Kidney (tissue), 14 donors: ENCODE measurements around the gene SEMA3E. TPM values are rescaled to one million over a fixed set of nuclear protein-coding genes. Genes with fewer than 3 reads are reported as not detected.

Experiments used
- DNase-seq, 5 donors: peaks; one replicate each; pipeline ENCODE4 v3.0.0-alpha.2; 2013 to 2020
- FAIRE-seq: peaks from 2 replicates; lab custom pipeline; 2012; peaks lifted over from hg19 to GRCh38; lab: Jason Lieb, UNC
- H3K27ac ChIP-seq, 2 donors: one replicate each; pipeline ENCODE4 v1.7.0; 2013; ENCODE audit warnings: low read depth in 2 of 2, low read length in 2 of 2, inconsistent platforms in 1 of 2
- H3K27me3 ChIP-seq: one replicate; pipeline ENCODE4 v1.7.1; 2013; ENCODE audit warnings: low read length, inconsistent platforms; ENCODE audit not compliant: control insufficient read depth, insufficient read depth
- H3K36me3 ChIP-seq, 3 donors: one replicate each; pipeline versions ENCODE4 v1.7.0 to v1.7.1; 2013; ENCODE audit warnings: low read length in 3 of 3, control low read depth in 1 of 3, inconsistent platforms in 1 of 3; ENCODE audit not compliant: insufficient read depth in 3 of 3, control insufficient read depth in 2 of 3
- H3K4me1 ChIP-seq, 3 donors: one replicate each; pipeline versions ENCODE4 v1.7.0 to v1.7.1; 2013; ENCODE audit warnings: low read length in 3 of 3, inconsistent platforms in 1 of 3, low read depth in 1 of 3; ENCODE audit not compliant: control insufficient read depth in 2 of 3, insufficient read depth in 2 of 3
- H3K4me3 ChIP-seq, 3 donors: one replicate each; pipeline versions ENCODE4 v1.7.0 to v1.8.1; 2013; ENCODE audit warnings: low read length in 3 of 3, control low read depth in 1 of 3, inconsistent platforms in 1 of 3
- H3K9ac ChIP-seq, 3 donors: one replicate each; pipeline versions ENCODE4 v1.7.0 to v1.7.1; 2013; ENCODE audit warnings: low read length in 3 of 3, control low read depth in 1 of 3, inconsistent platforms in 1 of 3
- H3K9me3 ChIP-seq, 3 donors: one replicate each; pipeline versions ENCODE4 v1.7.0 to v1.7.1; 2013; ENCODE audit warnings: low read length in 3 of 3, control low read depth in 1 of 3, inconsistent platforms in 1 of 3; ENCODE audit not compliant: control insufficient read depth in 2 of 3, insufficient read depth in 1 of 3
- intact Hi-C: fragments of 100-400 bp; cut with DNase I; formaldehyde crosslinking; loops from one replicate; pipeline ENCODE4 v1.11.1; 2022
- polyA plus RNA-seq: library from polyadenylated mRNA; stranded (reverse); fragments of 350-450 nt; fragmentation: Illumina TruSeq; extraction: RNeasy Lipid Tissue Mini Kit (QIAGEN cat#74804); gene quantifications from one replicate; pipeline ENCODE4 v1.2.3, GENCODE V29; 2014; ENCODE audit warnings: low read depth, low replicate concordance; ENCODE audit not compliant: insufficient read depth
- total RNA-seq: library from RNA; stranded (reverse); fragmentation: NEBNext Ultra II Directional; extraction: Animal tissue kit (Norgen Biotek cat#: 25700); gene quantifications from one replicate; pipeline ENCODE4 v1.2.1, GENCODE V29; 2021
- TF ChIP-seq, protein P1 (sequence below): IDR thresholded peaks from 3 replicates; pipeline ENCODE4 v1.5.1; 2012; ENCODE audit warnings: mild to moderate bottlenecking, moderate library complexity, borderline replicate concordance; ENCODE audit not compliant: insufficient read depth; ENCODE audit errors: extremely low read depth
- donor health status: control.
- donor health status: control.
- donor health status: control.
- donor health status: control.
- donor health status: control.
- donor health status: DM: yes; HTN: yes; CAD: no.
- donor health status: Normal renal cell carcinoma (clear cell type).

The SEMA3E gene
- total and polyA plus RNA-seq, 2 donors from 2014 or later = 0.15 to 1.1 TPM

GRCh38 chr7:83478616-83479015 lies 170.3 kb downstream of the SEMA3E start:
- Histone ChIP-seq H3K27ac (no peak overlapping the region), H3K4me1 (no peaks in the 10 kb centered on the region), H3K27me3 (no peaks in the 10 kb centered on the region), H3K36me3 (no peaks in the 10 kb centered on the region), H3K4me3 (no peak overlapping the region), H3K9me3 (no peaks in the 10 kb centered on the region), H3K9ac (no peak overlapping the region)
- DNase-seq (no peak), FAIRE-seq (no peak)
- intact Hi-C loops = no loop called here
- TF ChIP-seq, protein P1, sequence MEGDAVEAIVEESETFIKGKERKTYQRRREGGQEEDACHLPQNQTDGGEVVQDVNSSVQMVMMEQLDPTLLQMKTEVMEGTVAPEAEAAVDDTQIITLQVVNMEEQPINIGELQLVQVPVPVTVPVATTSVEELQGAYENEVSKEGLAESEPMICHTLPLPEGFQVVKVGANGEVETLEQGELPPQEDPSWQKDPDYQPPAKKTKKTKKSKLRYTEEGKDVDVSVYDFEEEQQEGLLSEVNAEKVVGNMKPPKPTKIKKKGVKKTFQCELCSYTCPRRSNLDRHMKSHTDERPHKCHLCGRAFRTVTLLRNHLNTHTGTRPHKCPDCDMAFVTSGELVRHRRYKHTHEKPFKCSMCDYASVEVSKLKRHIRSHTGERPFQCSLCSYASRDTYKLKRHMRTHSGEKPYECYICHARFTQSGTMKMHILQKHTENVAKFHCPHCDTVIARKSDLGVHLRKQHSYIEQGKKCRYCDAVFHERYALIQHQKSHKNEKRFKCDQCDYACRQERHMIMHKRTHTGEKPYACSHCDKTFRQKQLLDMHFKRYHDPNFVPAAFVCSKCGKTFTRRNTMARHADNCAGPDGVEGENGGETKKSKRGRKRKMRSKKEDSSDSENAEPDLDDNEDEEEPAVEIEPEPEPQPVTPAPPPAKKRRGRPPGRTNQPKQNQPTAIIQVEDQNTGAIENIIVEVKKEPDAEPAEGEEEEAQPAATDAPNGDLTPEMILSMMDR = no peak

- Histone ChIP-seq H3K9ac (no peak overlapping the region), H3K4me3 (no peak overlapping the region), H3K27me3 (no peaks in the 10 kb centered on the region), H3K9me3 (no peaks in the 10 kb centered on the region), H3K36me3 (no peaks in the 10 kb centered on the region), H3K4me1 (no peaks in the 10 kb centered on the region), H3K27ac (no peak overlapping the region)
- DNase-seq (no peak), FAIRE-seq (no peak)
- TF ChIP-seq, protein P1 = no peak
- intact Hi-C loops = no loop called here
Measured at GRCh38 chr7:83476511-83477050, 172.4 kb downstream of the SEMA3E start.

GRCh38 chr7:83475420-83475819 lies 173.5 kb downstream of the SEMA3E start:
- no peaks in the 10 kb centered on the region for H3K4me1 ChIP-seq
- no peak overlapping the region for H3K4me3 ChIP-seq
- intact Hi-C loops = no loop called here
- no peak for FAIRE-seq
- TF ChIP-seq, protein P1 = no peak
- no peak for DNase-seq
- no peaks in the 10 kb centered on the region for H3K27me3 ChIP-seq
- H3K9me3 ChIP-seq = no peaks in the 10 kb centered on the region
- H3K9ac ChIP-seq = no peak overlapping the region
- H3K36me3 ChIP-seq = no peaks in the 10 kb centered on the region
- no peak overlapping the region for H3K27ac ChIP-seq

DNA sequence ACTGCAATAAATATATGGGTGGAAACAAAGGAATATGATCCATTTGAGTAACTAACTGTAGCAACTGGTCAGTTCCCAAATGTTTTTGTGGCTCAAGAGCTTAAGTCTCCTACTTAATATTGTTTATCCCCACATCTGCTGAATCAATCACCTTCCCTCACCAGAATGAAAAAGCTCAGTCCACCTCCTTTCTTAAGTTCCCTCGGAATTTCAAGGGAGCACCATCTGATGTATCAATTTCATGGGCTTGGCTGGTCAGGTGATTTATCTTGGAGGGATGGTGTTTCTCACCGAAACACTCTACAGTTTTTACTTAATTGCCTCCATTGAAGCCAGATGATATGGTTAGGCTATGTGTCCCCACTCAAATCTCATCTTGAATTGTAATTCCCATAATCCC lies 176.6 kb downstream of the SEMA3E start:
- no peaks in the 10 kb centered on the region for H3K4me1 ChIP-seq
- no peaks in the 10 kb centered on the region for H3K9me3 ChIP-seq
- no peak for DNase-seq
- H3K4me3 ChIP-seq = no peak overlapping the region
- FAIRE-seq = no peak
- intact Hi-C loops = no loop called here
- H3K27me3 ChIP-seq = no peaks in the 10 kb centered on the region
- TF ChIP-seq, protein P1 = no peak
- H3K9ac ChIP-seq = no peak overlapping the region
- H3K36me3 ChIP-seq = no peaks in the 10 kb centered on the region
- no peak overlapping the region for H3K27ac ChIP-seq
